AG09319 (cell line): Measurements from ENCODE around the gene RD3L.
A peak's percentile ranks its signal among the peaks of the same experiment; 100 is the strongest.

ENCODE experiments used
- DNase-seq: peaks from one replicate; pipeline ENCODE4 v3.0.0-alpha.2; 2010; ENCODE audit warnings: low read depth; ENCODE audit errors: extremely low read depth
- TF ChIP-seq, protein P1 (sequence below): IDR thresholded peaks from 2 replicates; pipeline ENCODE4 v1.5.1; 2011; ENCODE audit warnings: low read depth, mild to moderate bottlenecking, inconsistent platforms, low read length, moderate library complexity

The RD3L gene

DNA sequence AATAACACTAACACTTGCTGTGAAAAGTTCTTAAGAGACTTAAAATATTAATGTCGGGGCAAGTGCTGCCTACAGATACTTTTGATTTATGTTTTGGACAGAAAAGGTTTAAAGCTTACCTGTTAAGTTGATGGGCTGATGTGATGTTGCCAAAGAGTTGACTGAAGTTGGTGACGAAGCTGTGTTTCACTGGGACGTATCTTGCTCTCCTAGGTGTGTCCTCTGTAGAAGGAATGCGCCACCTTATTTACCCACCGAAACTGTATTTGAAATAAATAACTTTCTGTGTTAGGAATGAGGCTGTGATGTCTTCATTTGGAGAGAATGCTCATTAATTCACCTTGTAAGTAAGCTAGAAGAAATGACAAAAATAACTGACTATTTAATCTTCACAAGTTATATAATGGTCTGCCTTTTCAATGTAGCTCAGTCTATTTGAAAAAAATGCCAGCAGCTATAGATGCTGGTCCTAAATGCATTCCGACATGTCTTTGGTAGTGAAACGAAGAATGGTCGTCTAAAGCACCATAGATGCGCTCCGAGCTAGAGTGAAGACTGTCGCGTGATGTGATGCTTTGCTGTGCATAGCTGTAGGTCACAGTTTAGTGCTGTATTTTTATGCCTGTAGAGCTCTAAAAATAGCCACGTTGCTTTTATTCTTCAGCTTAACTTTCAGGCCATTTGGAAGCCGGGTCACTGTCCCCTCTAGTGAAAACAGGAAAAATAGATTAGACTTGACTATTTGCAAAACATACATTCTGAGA is at the start of gene RD3L:
TSS of gene RD3L (minus strand) at position 557 of the 764 bp plus-strand sequence. CDS start 834 bp downstream, outside the sequence.
- TF ChIP-seq, protein P1, sequence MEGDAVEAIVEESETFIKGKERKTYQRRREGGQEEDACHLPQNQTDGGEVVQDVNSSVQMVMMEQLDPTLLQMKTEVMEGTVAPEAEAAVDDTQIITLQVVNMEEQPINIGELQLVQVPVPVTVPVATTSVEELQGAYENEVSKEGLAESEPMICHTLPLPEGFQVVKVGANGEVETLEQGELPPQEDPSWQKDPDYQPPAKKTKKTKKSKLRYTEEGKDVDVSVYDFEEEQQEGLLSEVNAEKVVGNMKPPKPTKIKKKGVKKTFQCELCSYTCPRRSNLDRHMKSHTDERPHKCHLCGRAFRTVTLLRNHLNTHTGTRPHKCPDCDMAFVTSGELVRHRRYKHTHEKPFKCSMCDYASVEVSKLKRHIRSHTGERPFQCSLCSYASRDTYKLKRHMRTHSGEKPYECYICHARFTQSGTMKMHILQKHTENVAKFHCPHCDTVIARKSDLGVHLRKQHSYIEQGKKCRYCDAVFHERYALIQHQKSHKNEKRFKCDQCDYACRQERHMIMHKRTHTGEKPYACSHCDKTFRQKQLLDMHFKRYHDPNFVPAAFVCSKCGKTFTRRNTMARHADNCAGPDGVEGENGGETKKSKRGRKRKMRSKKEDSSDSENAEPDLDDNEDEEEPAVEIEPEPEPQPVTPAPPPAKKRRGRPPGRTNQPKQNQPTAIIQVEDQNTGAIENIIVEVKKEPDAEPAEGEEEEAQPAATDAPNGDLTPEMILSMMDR = no peak
- no peak for DNase-seq

DNA sequence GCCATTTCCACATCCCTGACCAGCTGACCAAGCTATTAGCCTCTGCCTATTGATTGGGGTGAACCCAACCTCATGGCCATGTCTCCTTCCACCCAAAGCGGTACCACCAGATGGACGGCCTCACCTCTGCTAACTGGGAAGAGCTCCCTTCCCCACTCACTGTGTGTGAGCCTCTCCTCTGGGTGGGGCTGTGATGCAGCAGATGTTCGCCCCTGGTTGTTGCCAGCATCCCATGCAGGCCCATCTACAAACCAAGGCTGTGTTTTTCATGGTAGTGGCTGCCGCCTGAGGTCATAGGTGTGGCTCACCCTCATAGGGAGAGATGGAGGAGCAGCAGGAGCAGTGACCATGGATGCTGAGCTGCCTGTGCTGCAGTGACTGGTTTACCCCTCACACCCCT is 47.6 kb upstream of the RD3L start:
- DNase-seq = no peak
- TF ChIP-seq, protein P1 = no peak

- no peak for DNase-seq
- TF ChIP-seq, protein P1 = no peak
Measured at GRCh38 chr14:103989034-103989433, 46.7 kb upstream of the RD3L start.

DNA sequence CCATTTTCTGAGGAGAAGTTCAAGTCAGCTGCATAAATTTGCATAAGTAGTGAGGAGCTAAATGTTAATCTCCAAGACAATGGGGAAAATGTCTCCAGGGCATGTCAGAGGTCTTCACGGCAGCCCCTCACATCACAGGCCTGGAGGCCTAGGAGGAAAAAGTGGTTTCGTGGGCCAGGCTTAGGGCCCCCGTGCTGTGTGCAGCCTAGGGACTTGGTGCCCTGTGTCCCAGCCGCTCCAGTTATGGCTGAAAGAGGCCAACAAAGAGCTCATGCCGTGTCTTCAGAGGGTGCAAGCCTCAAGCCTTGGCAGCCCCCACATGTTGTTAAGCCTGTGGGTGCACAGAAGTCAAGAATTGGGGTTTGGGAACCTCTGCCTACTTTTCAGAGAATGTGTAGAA is 41.9 kb upstream of the RD3L start:
- TF ChIP-seq, protein P1 = no peak
- no peak for DNase-seq

DNA sequence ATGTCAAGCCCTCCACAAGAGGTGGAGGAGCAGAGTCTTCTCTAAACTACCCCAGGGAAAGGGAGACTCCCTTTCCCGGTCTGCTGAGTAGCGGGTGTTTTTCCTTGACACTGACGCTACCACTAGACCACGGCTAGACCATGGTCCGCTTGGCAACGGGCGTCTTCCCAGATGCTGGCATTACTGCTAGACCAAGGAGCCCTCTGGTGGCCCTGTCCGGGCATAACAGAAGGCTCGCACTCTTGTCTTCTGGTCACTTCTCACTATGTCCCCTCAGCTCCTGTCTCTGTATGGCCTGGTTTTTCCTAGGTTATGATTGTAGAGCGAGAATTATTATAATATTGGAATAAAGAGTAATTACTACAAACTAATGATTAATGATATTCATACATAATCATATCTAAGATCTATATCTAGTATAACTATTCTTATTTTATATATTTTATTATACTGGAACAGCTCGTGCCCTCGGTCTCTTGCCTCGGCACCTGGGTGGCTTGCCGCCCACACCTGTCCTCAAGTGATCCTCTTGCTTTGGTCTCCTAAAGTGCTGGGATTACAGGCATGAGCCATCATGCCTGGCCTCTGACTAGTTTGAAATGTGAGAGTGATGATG is 38.4 kb upstream of the RD3L start:
- DNase-seq = peak; percentile 4
- TF ChIP-seq, protein P1 = peak; percentile 40

DNA sequence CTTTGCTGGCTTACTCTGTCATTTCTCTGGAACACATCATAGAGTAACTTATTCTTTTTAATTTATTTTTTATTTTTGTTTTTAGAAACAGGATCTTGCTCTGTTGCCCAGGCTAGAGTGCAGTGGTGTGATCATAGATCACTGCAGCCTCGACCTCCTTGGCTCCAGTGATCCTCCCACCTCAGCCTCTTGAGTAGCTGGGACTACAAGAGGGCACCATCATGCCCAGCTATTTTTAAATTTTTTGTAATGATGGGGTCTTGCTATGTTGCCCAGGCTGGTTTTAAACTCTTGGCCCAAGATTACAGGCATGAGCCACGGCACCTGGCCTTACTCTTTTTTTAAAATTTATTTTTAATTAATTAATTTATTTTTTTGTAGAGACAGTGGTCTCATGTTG is 32.2 kb upstream of the RD3L start:
- TF ChIP-seq, protein P1 = no peak
- DNase-seq = no peak

- TF ChIP-seq, protein P1 = no peak
- no peak for DNase-seq
Measured at GRCh38 chr14:103973354-103973753, 31.0 kb upstream of the RD3L start.
